IMR-90 (cell line): ENCODE data around the gene CAPSL. TPM values are rescaled to one million over a fixed set of nuclear protein-coding genes. Genes with fewer than 3 reads are reported as not detected.

Source experiments
- ATAC-seq: fragments of 200-7000 bp; cut with Tn5 transposase; 2 replicates; pipeline ENCODE4 v1.9.1; 2020; ENCODE audit warnings: low read depth, mild to moderate bottlenecking, moderate library complexity
- BruUV-seq: library from RNA; stranded (reverse); fragments of 400-500 nt; replicated peaks from 2 replicates; lab custom pipeline; 2021; lab: Mats Ljungman, UMichigan
- CTCF ChIA-PET: fragments of 300-600 bp; formaldehyde crosslinking; extraction: SDS; loops from one replicate; lab custom pipeline; 2021; ENCODE audit warnings: antibody characterized with exemption; lab: Yijun Ruan, JAX
- POLR2A ChIA-PET: fragments of 300-600 bp; sonication (Branson Sonifier 250); formaldehyde crosslinking; loops from one replicate; lab custom pipeline; 2022; ENCODE audit warnings: antibody characterized with exemption; ENCODE audit not compliant: unreplicated experiment; lab: Charles Lee
- DNase-seq: peaks from one replicate; pipeline ENCODE4 v3.0.0; 2013
- H2AFZ ChIP-seq: replicated peaks from 2 replicates; pipeline ENCODE3; 2013; ENCODE audit warnings: low read length, mild to moderate bottlenecking; ENCODE audit not compliant: poor library complexity
- H2AK5ac ChIP-seq: 2 replicates; pipeline ENCODE4 v1.6.1; 2013; ENCODE audit warnings: low read depth, low read length, inconsistent platforms
- H2AK9ac ChIP-seq: replicated peaks from 2 replicates; pipeline ENCODE3; 2013; ENCODE audit warnings: mild to moderate bottlenecking, low read depth, low read length, moderate library complexity; ENCODE audit not compliant: poor library complexity
- H2BK120ac ChIP-seq: 2 replicates; pipeline ENCODE4 v1.6.1; 2013; ENCODE audit warnings: low read depth, low read length, inconsistent platforms
- H2BK15ac ChIP-seq: 3 replicates; pipeline ENCODE4 v1.6.1; 2013; ENCODE audit warnings: low read depth, low read length, inconsistent platforms
- H2BK20ac ChIP-seq: 2 replicates; pipeline ENCODE4 v1.6.1; 2013; ENCODE audit warnings: low read depth, mild to moderate bottlenecking, inconsistent platforms, low read length, moderate library complexity
- H2BK5ac ChIP-seq: 2 replicates; pipeline ENCODE4 v1.6.1; 2013; ENCODE audit warnings: mild to moderate bottlenecking, low read depth, low read length, inconsistent platforms; ENCODE audit not compliant: poor library complexity, severe bottlenecking
- H3K14ac ChIP-seq: replicated peaks from 2 replicates; pipeline ENCODE4 v1.6.1; 2013; ENCODE audit warnings: low read depth, low read length, inconsistent platforms
- H3K18ac ChIP-seq: 2 replicates; pipeline ENCODE4 v1.6.1; 2013; ENCODE audit warnings: low read depth, low read length, control low read depth
- H3K23ac ChIP-seq: 2 replicates; pipeline ENCODE4 v1.6.1; 2013; ENCODE audit warnings: low read depth, low read length, inconsistent platforms
- H3K27ac ChIP-seq: 2 replicates; pipeline ENCODE4 v1.5.1; 2013; ENCODE audit warnings: mild to moderate bottlenecking, control low read depth, low read length; ENCODE audit not compliant: insufficient read depth
- H3K27me3 ChIP-seq: 2 replicates; pipeline ENCODE4 v1.6.1; 2013; ENCODE audit warnings: low read length; ENCODE audit not compliant: control insufficient read depth, insufficient read depth
- H3K36me3 ChIP-seq: 2 replicates; pipeline ENCODE4 v1.6.1; 2013; ENCODE audit warnings: low read length, mixed read lengths; ENCODE audit not compliant: control insufficient read depth, insufficient read depth
- H3K4ac ChIP-seq: 2 replicates; pipeline ENCODE4 v1.6.1; 2013; ENCODE audit warnings: low read depth, low read length, inconsistent platforms
- H3K4me1 ChIP-seq: 2 replicates; pipeline ENCODE4 v1.6.1; 2013; ENCODE audit warnings: low read length, mixed read lengths; ENCODE audit not compliant: control insufficient read depth, insufficient read depth
- H3K4me2 ChIP-seq: 2 replicates; pipeline ENCODE4 v1.6.1; 2013; ENCODE audit warnings: low read depth, mild to moderate bottlenecking, control low read depth, low read length, moderate library complexity
- H3K4me3 ChIP-seq: 2 replicates; pipeline ENCODE4 v1.5.1; 2013; ENCODE audit warnings: low read depth, mild to moderate bottlenecking, control low read depth, low read length, moderate library complexity; ENCODE audit not compliant: insufficient read depth
- H3K56ac ChIP-seq: 2 replicates; pipeline ENCODE4 v1.6.1; 2013; ENCODE audit warnings: low read length, inconsistent platforms; ENCODE audit not compliant: insufficient read depth; ENCODE audit errors: extremely low read depth
- H3K79me1 ChIP-seq, 2 experiments: 2 replicates each; pipeline ENCODE4 v1.6.1; 2013; ENCODE audit warnings: low read length in 2 of 2, inconsistent platforms in 1 of 2, low read depth in 1 of 2
- H3K9ac ChIP-seq: 2 replicates; pipeline ENCODE4 v1.6.1; 2013; ENCODE audit warnings: low read depth, low read length, control low read depth
- H3K9me1 ChIP-seq: 2 replicates; pipeline ENCODE4 v1.6.1; 2013; ENCODE audit warnings: low read length, inconsistent platforms; ENCODE audit not compliant: insufficient read depth
- H3K9me3 ChIP-seq: 2 replicates; pipeline ENCODE4 v1.6.1; 2013; ENCODE audit warnings: low read length; ENCODE audit not compliant: control insufficient read depth, insufficient read depth
- H4K20me1 ChIP-seq: 2 replicates; pipeline ENCODE4 v1.6.1; 2013; ENCODE audit warnings: low read length, inconsistent platforms; ENCODE audit not compliant: insufficient read depth
- H4K5ac ChIP-seq: 2 replicates; pipeline ENCODE4 v1.6.1; 2013; ENCODE audit warnings: mild to moderate bottlenecking, low read depth, low read length, control low read depth
- H4K8ac ChIP-seq, 2 experiments: 2 replicates each; pipeline ENCODE4 v1.6.1; 2013; ENCODE audit warnings: low read depth in 2 of 2, low read length in 2 of 2, control low read depth in 1 of 2, inconsistent platforms in 1 of 2
- H4K91ac ChIP-seq: 2 replicates; pipeline ENCODE4 v1.6.1; 2013; ENCODE audit warnings: low read depth, low read length, inconsistent platforms; ENCODE audit not compliant: insufficient read depth
- BHLHE40 ChIP-seq: fragments of 150-350 bp; IDR thresholded peaks from 2 replicates; pipeline ENCODE4 v1.6.1; 2016; ENCODE audit warnings: mild to moderate bottlenecking, low read depth, low read length
- CEBPB ChIP-seq: IDR thresholded peaks from 2 replicates; pipeline ENCODE4 v1.6.1; 2012; ENCODE audit warnings: low read depth, low read length, improper control_type of control experiment
- CHD1 ChIP-seq: IDR thresholded peaks from 2 replicates; pipeline ENCODE4 v1.6.1; 2012; ENCODE audit warnings: low read depth, low read length, improper control_type of control experiment
- CTCF ChIP-seq: conservative IDR thresholded peaks from 2 replicates; pipeline ENCODE4 v1.5.1; 2012; ENCODE audit warnings: mild to moderate bottlenecking, low read depth, low read length, improper control_type of control experiment
- ELK1 ChIP-seq: fragments of 150-350 bp; IDR thresholded peaks from 2 replicates; pipeline ENCODE4 v1.6.1; 2016; ENCODE audit warnings: low read depth, mild to moderate bottlenecking, low read length, moderate library complexity, borderline replicate concordance
- FOS ChIP-seq: fragments of 150-350 bp; IDR thresholded peaks from 2 replicates; pipeline ENCODE4 v1.6.1; 2016; ENCODE audit warnings: low read depth, low read length
- MAFK ChIP-seq: IDR thresholded peaks from 2 replicates; pipeline ENCODE4 v1.6.1; 2012; ENCODE audit warnings: low read depth, low read length, improper control_type of control experiment
- MAZ ChIP-seq: IDR thresholded peaks from 2 replicates; pipeline ENCODE4 v1.6.1; 2012; ENCODE audit warnings: low read depth, mild to moderate bottlenecking, low read length, improper control_type of control experiment, moderate library complexity, borderline replicate concordance
- MXI1 ChIP-seq: IDR thresholded peaks from 2 replicates; pipeline ENCODE4 v1.6.1; 2012; ENCODE audit warnings: low read depth, mild to moderate bottlenecking, low read length, moderate library complexity, borderline replicate concordance
- NFE2L2 ChIP-seq: fragments of 150-350 bp; IDR thresholded peaks from 2 replicates; pipeline ENCODE4 v1.6.1; 2016; ENCODE audit warnings: low read depth, mild to moderate bottlenecking, low read length
- POLR2A ChIP-seq: IDR thresholded peaks from 2 replicates; pipeline ENCODE4 v1.6.1; 2012; ENCODE audit warnings: mild to moderate bottlenecking, low read depth, low read length
- RAD21 ChIP-seq: IDR thresholded peaks from 2 replicates; pipeline ENCODE4 v1.6.1; 2012; ENCODE audit warnings: low read length, improper control_type of control experiment
- RCOR1 ChIP-seq: IDR thresholded peaks from 2 replicates; pipeline ENCODE4 v1.6.1; 2012; ENCODE audit warnings: mild to moderate bottlenecking, low read length, improper control_type of control experiment; ENCODE audit not compliant: insufficient replicate concordance
- RFX5 ChIP-seq: IDR thresholded peaks from 2 replicates; pipeline ENCODE4 v1.8.0; 2012; ENCODE audit warnings: low read depth, mild to moderate bottlenecking, low read length, moderate library complexity
- SMC3 ChIP-seq: fragments of 150-350 bp; IDR thresholded peaks from 2 replicates; pipeline ENCODE4 v1.6.1; 2016; ENCODE audit warnings: low read depth, mild to moderate bottlenecking, antibody characterized with exemption, low read length, moderate library complexity
- USF2 ChIP-seq: fragments of 150-350 bp; IDR thresholded peaks from 2 replicates; pipeline ENCODE4 v1.6.1; 2017; ENCODE audit warnings: mild to moderate bottlenecking, antibody characterized with exemption, low read length, low read depth
- WGBS, 2 experiments: methylation state at CpG; one replicate each; pipeline versions ENCODE4 v1.1.5 to v1.1.7; 2013; ENCODE audit warnings: missing lambda C conversion rate in 2 of 2; ENCODE audit not compliant: insufficient read length in 1 of 2; ENCODE audit errors: extremely low coverage in 2 of 2; 5-methylcytosine and 5-hydroxymethylcytosine counted together
- dilution Hi-C: fragments of 300-500 bp; cut with HindIII; formaldehyde crosslinking; loops from one replicate; pipeline ENCODE4 v1.14.3; 2018; ENCODE audit warnings: low sequenced_read_pairs; ENCODE audit not compliant: unreplicated experiment
- in situ Hi-C: fragments of 300-500 bp; cut with MboI; formaldehyde crosslinking; loops from 3 replicates; pipeline ENCODE4 v1.14.3; 2019; ENCODE audit warnings: low sequenced_read_pairs, inconsistent platforms, mixed read lengths
- intact Hi-C: fragments of 100-400 bp; cut with micrococcal nuclease; formaldehyde crosslinking; loops from 2 replicates; pipeline ENCODE4 v1.10.0; 2022
- polyA plus RNA-seq, 3 experiments: library from polyadenylated mRNA; depleted of rRNA; stranded (reverse); fragments of >200 nt; gene quantifications; 2 replicates each; pipeline ENCODE4 v1.2.3, GENCODE V29; 2012; ENCODE audit warnings: low replicate concordance in 1 of 3
- total RNA-seq: library from RNA; depleted of rRNA; stranded (reverse); fragments of >200 nt; gene quantifications from 2 replicates; pipeline ENCODE4 v1.2.3, GENCODE V29; 2012

The CAPSL gene
- total and polyA plus RNA-seq, 2 of the 4 experiments (the other 2 are of a cell fraction): 0.09 TPM; not detected in 1

GRCh38 chr5:35899800-35900199 lies 38.6 kb downstream of the CAPSL start:
- ChIA-PET CTCF (no interaction called here), POLR2A (no interaction called here)
- no peak overlapping the region for H2AFZ ChIP-seq
- no peak overlapping the region for H3K9ac ChIP-seq
- H4K5ac ChIP-seq: no peak overlapping the region
- no peak overlapping the region for H3K4me3 ChIP-seq
- no TSS peak for BruUV-seq
- WGBS, 2 experiments: no CpG with 5 or more reads among the region's 3 CpGs
- ATAC-seq (no peak), DNase-seq (no peak)
- H3K9me3 ChIP-seq: no peaks in the 10 kb centered on the region
- no peak overlapping the region for H3K27ac ChIP-seq
- no peak for TF ChIP-seq RCOR1
- no peak for TF ChIP-seq POLR2A
- TF ChIP-seq FOS: no peak
- no peak for TF ChIP-seq USF2
- TF ChIP-seq RAD21: no peak
- no peak for TF ChIP-seq NFE2L2
- TF ChIP-seq CTCF: no peak
- no peak for TF ChIP-seq ELK1
- no peak for TF ChIP-seq MXI1
- no peak for TF ChIP-seq MAZ
- no peak for TF ChIP-seq CEBPB
- no peak for TF ChIP-seq RFX5
- no peak for TF ChIP-seq MAFK
- no peak for TF ChIP-seq BHLHE40
- TF ChIP-seq SMC3: no peak
- no peak for TF ChIP-seq CHD1
- dilution Hi-C loops: no loop called here
- no peak overlapping the region for H3K14ac ChIP-seq
- H3K4ac ChIP-seq: no peak overlapping the region
- intact Hi-C loops: no loop called here
- H4K8ac ChIP-seq: no peak overlapping the region
- no peak overlapping the region for H3K56ac ChIP-seq
- H2BK20ac ChIP-seq: no peak overlapping the region
- H2AK9ac ChIP-seq: no peak overlapping the region
- H3K79me1 ChIP-seq: no peaks in the 10 kb centered on the region
- no peak overlapping the region for H3K4me2 ChIP-seq
- no peak overlapping the region for H2BK15ac ChIP-seq
- H3K23ac ChIP-seq: no peak overlapping the region
- H3K9me1 ChIP-seq: no peaks in the 10 kb centered on the region
- no peaks in the 10 kb centered on the region for H3K36me3 ChIP-seq
- no peak overlapping the region for H2BK5ac ChIP-seq
- H2BK120ac ChIP-seq: no peak overlapping the region
- H4K91ac ChIP-seq: no peak overlapping the region
- no peak overlapping the region for H2AK5ac ChIP-seq
- in situ Hi-C loops: no loop called here
- H4K20me1 ChIP-seq: no peaks in the 10 kb centered on the region
- no peaks in the 10 kb centered on the region for H3K27me3 ChIP-seq
- no peak overlapping the region for H3K18ac ChIP-seq
- peaks cover 3% of the 10 kb centered on the region for H3K4me1 ChIP-seq
